GM23248 (cell line): ENCODE results near the gene SARDH. TPM values are rescaled to one million over a fixed set of nuclear protein-coding genes. Genes with fewer than 3 reads are reported as not detected.

Source experiments
- DNase-seq: peaks from one replicate; pipeline ENCODE4 v3.0.0-alpha.2; 2015
- H2AFZ ChIP-seq: fragments of 200-600 bp; sonication (generic); 2 replicates; pipeline ENCODE4 v1.6.1; 2016; ENCODE audit warnings: antibody characterized with exemption
- H3F3A ChIP-seq: fragments of 200-600 bp; sonication (generic); 2 replicates; pipeline ENCODE4 v1.6.1; 2016; ENCODE audit warnings: mild to moderate bottlenecking, antibody characterized with exemption, mixed run types; ENCODE audit not compliant: insufficient read depth
- H3K27ac ChIP-seq: fragments of 200-600 bp; sonication (generic); 2 replicates; pipeline ENCODE4 v1.5.1; 2016; ENCODE audit warnings: mild to moderate bottlenecking
- H3K27me3 ChIP-seq: fragments of 200-600 bp; sonication (generic); replicated peaks from 2 replicates; pipeline ENCODE4 v1.6.1; 2016; ENCODE audit warnings: mild to moderate bottlenecking; ENCODE audit not compliant: insufficient read depth
- H3K36me3 ChIP-seq: fragments of 200-600 bp; sonication (generic); 2 replicates; pipeline ENCODE4 v1.6.1; 2016; ENCODE audit warnings: low read depth, mild to moderate bottlenecking
- H3K4me1 ChIP-seq: fragments of 200-600 bp; sonication (generic); 2 replicates; pipeline ENCODE4 v1.6.1; 2016; ENCODE audit warnings: mild to moderate bottlenecking; ENCODE audit not compliant: insufficient read depth
- H3K4me2 ChIP-seq: fragments of 200-600 bp; sonication (generic); one replicate; pipeline ENCODE4 v1.6.1; 2016; ENCODE audit warnings: mild to moderate bottlenecking; ENCODE audit not compliant: unreplicated experiment
- H3K4me3 ChIP-seq: fragments of 200-600 bp; sonication (generic); 2 replicates; pipeline ENCODE4 v1.5.1; 2016; ENCODE audit warnings: mild to moderate bottlenecking
- H3K79me2 ChIP-seq: fragments of 200-600 bp; sonication (generic); 2 replicates; pipeline ENCODE4 v1.6.1; 2016; ENCODE audit warnings: mild to moderate bottlenecking; ENCODE audit not compliant: insufficient read depth
- H3K9ac ChIP-seq: fragments of 200-600 bp; sonication (generic); 2 replicates; pipeline ENCODE4 v1.6.1; 2016; ENCODE audit warnings: mild to moderate bottlenecking
- H3K9me2 ChIP-seq: fragments of 200-600 bp; sonication (generic); 2 replicates; pipeline ENCODE4 v1.6.1; 2016; ENCODE audit warnings: mixed run types, mild to moderate bottlenecking, moderate library complexity; ENCODE audit not compliant: insufficient read depth
- H3K9me3 ChIP-seq: fragments of 200-600 bp; sonication (generic); one replicate; pipeline ENCODE4 v1.6.1; 2017; ENCODE audit warnings: low read depth
- H4K20me1 ChIP-seq: fragments of 200-600 bp; sonication (generic); 2 replicates; pipeline ENCODE4 v1.6.0; 2016; ENCODE audit not compliant: insufficient read depth
- EZH2 ChIP-seq: fragments of 200-600 bp; sonication (generic); IDR thresholded peaks from 2 replicates; pipeline ENCODE4 v1.6.1; 2018; ENCODE audit warnings: antibody characterized with exemption, mild to moderate bottlenecking; ENCODE audit not compliant: insufficient read depth, poor library complexity, severe bottlenecking
- EZH2phosphoT487 ChIP-seq: fragments of 200-600 bp; sonication (generic); IDR thresholded peaks from 2 replicates; pipeline ENCODE4 v1.6.1; 2018; ENCODE audit warnings: antibody characterized with exemption, moderate library complexity, mild to moderate bottlenecking, low read depth; ENCODE audit not compliant: insufficient read depth
- WGBS, 2 experiments: methylation state at CpG; one replicate each; pipeline ENCODE4 v1.1.6; 2015 to 2017; ENCODE audit warnings: low lambda C conversion rate in 2 of 2, low coverage in 1 of 2; ENCODE audit errors: missing lambda C conversion rate in 2 of 2; 5-methylcytosine and 5-hydroxymethylcytosine counted together
- in situ Hi-C: fragments of 300-500 bp; cut with MboI; formaldehyde crosslinking; loops from 2 replicates; pipeline ENCODE4 v1.15.0; 2020
- polyA plus RNA-seq: library from polyadenylated mRNA; unstranded; fragments of >200 nt; fragmentation: Nextera tagmentation; extraction: Ambion mirVana; gene quantifications from 2 replicates; pipeline ENCODE4 v1.2.1, GENCODE V29; 2016
- total RNA-seq: library from RNA; depleted of rRNA; stranded (reverse); fragments of >200 nt; shearing (Covaris generic); gene quantifications from 2 replicates; pipeline ENCODE4 v1.2.3, GENCODE V29; 2014

SARDH gene
- total and polyA plus RNA-seq, 2 experiments from 2014 or later = 0.16 to 2.4 TPM

- DNase-seq = no peak
- H3K36me3 ChIP-seq = no peaks in the 10 kb centered on the region
These were observed 34.4 kb downstream of the SARDH start for GRCh38 chr9:133703591-133704399.

GRCh38 chr9:133702798-133703590, 35.2 kb downstream of the SARDH start:
- no peaks in the 10 kb centered on the region for H3K79me2 ChIP-seq
- H3F3A ChIP-seq = no peaks in the 10 kb centered on the region
- in situ Hi-C loops = no loop called here
- H3K9me3 ChIP-seq = no peaks in the 10 kb centered on the region
- H3K9me2 ChIP-seq = no peaks in the 10 kb centered on the region
- H3K4me1 ChIP-seq = no peaks in the 10 kb centered on the region
- peaks cover 29% of the 10 kb centered on the region for H3K27me3 ChIP-seq
- H2AFZ ChIP-seq = no peak overlapping the region
- no peak overlapping the region for H3K9ac ChIP-seq
- no peaks in the 10 kb centered on the region for H4K20me1 ChIP-seq
- H3K36me3 ChIP-seq = no peaks in the 10 kb centered on the region
- WGBS, 2 experiments = 57 to 62% methylated on average over 37 to 38 of the region's 39 CpGs
- DNase-seq = no peak
- no peak overlapping the region for H3K4me3 ChIP-seq
- TF ChIP-seq EZH2 = no peak
- TF ChIP-seq EZH2phosphoT487 = no peak
- H3K27ac ChIP-seq = no peak overlapping the region
- no peak overlapping the region for H3K4me2 ChIP-seq

More at GRCh38 chr9:133703591-133704399, 34.4 kb downstream of the SARDH start:
- no peak overlapping the region for H3K9ac ChIP-seq
- peaks cover 22% of the 10 kb centered on the region for H3K27me3 ChIP-seq
- TF ChIP-seq EZH2phosphoT487 = no peak
- TF ChIP-seq EZH2 = no peak
- no peaks in the 10 kb centered on the region for H4K20me1 ChIP-seq
- H3K9me3 ChIP-seq = no peaks in the 10 kb centered on the region
- 58 to 61% methylated on average over 20 of the region's 21 CpGs for WGBS, 2 experiments
- no peak overlapping the region for H3K4me2 ChIP-seq
- H3F3A ChIP-seq = no peaks in the 10 kb centered on the region
- no peaks in the 10 kb centered on the region for H3K79me2 ChIP-seq
- H2AFZ ChIP-seq = no peak overlapping the region
- H3K4me3 ChIP-seq = no peak overlapping the region
- in situ Hi-C loops = no loop called here
- H3K9me2 ChIP-seq = no peaks in the 10 kb centered on the region
- no peak overlapping the region for H3K27ac ChIP-seq
- H3K4me1 ChIP-seq = no peaks in the 10 kb centered on the region

DNA sequence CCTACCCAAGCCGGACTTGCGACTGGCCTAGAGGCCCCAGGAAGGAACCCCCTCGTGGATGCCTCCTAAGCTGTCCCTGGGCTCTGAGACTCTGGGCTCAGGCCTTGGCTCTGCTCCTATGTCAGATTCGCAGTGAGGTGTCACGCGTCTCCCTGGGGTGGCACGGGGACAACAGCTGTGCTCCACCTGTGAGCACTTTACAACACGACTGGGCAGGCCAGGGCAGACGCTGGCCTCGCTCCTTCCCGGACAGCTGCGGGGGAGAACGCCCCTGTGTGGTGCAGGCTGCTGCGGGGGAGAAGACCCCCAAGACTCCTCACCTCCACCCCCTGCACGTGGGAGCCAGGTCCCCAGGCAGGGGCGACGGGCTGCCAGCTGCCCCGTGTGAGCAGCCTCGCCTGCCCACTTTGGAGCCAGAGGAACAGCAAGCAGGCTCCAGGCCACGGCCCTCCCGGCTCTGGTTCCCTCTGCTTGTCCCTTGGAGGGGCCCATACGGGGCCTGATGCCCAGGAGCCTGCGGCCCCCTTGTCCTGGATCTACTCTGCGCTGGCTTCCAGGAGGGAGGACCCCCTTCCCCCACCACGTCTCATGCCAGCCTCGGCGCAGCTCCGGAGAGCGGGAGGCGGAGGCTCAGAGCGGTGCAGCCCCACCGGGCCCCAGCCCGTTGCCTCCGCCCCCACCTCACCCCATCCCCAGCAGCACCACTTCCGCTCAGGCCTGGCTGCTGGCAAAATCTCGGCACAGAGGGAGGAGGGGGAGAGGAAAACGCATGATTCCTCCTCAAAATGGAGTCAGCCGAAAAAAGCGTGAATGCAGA, 36.0 kb downstream of the SARDH start:
- Histone ChIP-seq H3F3A (no peaks in the 10 kb centered on the region), H3K79me2 (no peaks in the 10 kb centered on the region), H3K36me3 (no peaks in the 10 kb centered on the region), H3K9me2 (no peaks in the 10 kb centered on the region), H4K20me1 (no peaks in the 10 kb centered on the region), H3K9me3 (no peaks in the 10 kb centered on the region), H3K4me1 (no peaks in the 10 kb centered on the region), H3K4me2 (no peak overlapping the region), H3K27me3 (peaks cover 37% of the 10 kb centered on the region), H2AFZ (no peak overlapping the region), H3K27ac (no peak overlapping the region), H3K4me3 (no peak overlapping the region), H3K9ac (no peak overlapping the region)
- TF ChIP-seq EZH2phosphoT487 (no peak), EZH2 (no peak)
- no peak for DNase-seq
- WGBS, 2 experiments = 25% methylated on average over 34 to 36 of the region's 39 CpGs
- in situ Hi-C loops = no loop called here
